HEK293 (cell line): ENCODE results near the gene DMRTA1.

Source experiments
- CTCF ChIA-PET: fragments of 350-600 bp; formaldehyde crosslinking; extraction: SDS; loops from one replicate; lab custom pipeline; 2021; ENCODE audit warnings: antibody characterized with exemption; lab: Yijun Ruan, JAX
- POLR2A ChIA-PET: fragments of 300-600 bp; formaldehyde crosslinking; extraction: SDS; loops from one replicate; lab custom pipeline; 2020; ENCODE audit warnings: antibody characterized with exemption, inconsistent platforms; lab: Yijun Ruan, JAX
- H3K27ac ChIP-seq: fragments of 200-500 bp; sonication (Bioruptor generic); 2 replicates; pipeline ENCODE4 v1.5.1; 2014; ENCODE audit warnings: low read depth, low read length, control low read depth, inconsistent platforms; ENCODE audit errors: extremely low read depth
- H3K36me3 ChIP-seq, 2 experiments: fragments of 200-500 bp in 1 of 2; sonication (Bioruptor generic) in 1 of 2; 1 replicate in 1 of 2; 2 replicates in 1 of 2; pipeline ENCODE4 v1.5.1; 2014 to 2017; ENCODE audit warnings: inconsistent platforms in 2 of 2, low read length in 2 of 2; ENCODE audit not compliant: control insufficient read depth in 2 of 2, insufficient read depth in 1 of 2
- H3K4me1 ChIP-seq: fragments of 200-500 bp; sonication (Bioruptor generic); 2 replicates; pipeline ENCODE4 v1.5.1; 2014; ENCODE audit warnings: mild to moderate bottlenecking, low read length, inconsistent platforms; ENCODE audit not compliant: control insufficient read depth, insufficient read depth
- H3K4me3 ChIP-seq: 2 replicates; pipeline ENCODE4 v1.5.1; 2011; ENCODE audit warnings: low read depth, mild to moderate bottlenecking, control low read depth, low read length, moderate library complexity
- H3K9me3 ChIP-seq: fragments of 200-500 bp; sonication (Bioruptor generic); 2 replicates; pipeline ENCODE4 v1.5.1; 2014; ENCODE audit warnings: low read depth, low read length, inconsistent platforms; ENCODE audit not compliant: control insufficient read depth, insufficient read depth
- GLIS2 ChIP-seq: fragments of 450-650 bp; formaldehyde crosslinking; IDR thresholded peaks from 2 replicates; pipeline ENCODE4 v1.5.1; 2016; ENCODE audit warnings: missing biosample characterization, missing genetic modification characterization
- HOXA7 ChIP-seq: sonication (generic); formaldehyde crosslinking; IDR thresholded peaks from 2 replicates; pipeline ENCODE4 v1.8.1; 2022; ENCODE audit warnings: missing genetic modification reagents, borderline replicate concordance
- IKZF3 ChIP-seq: fragments of 450-650 bp; IDR thresholded peaks from 2 replicates; pipeline ENCODE4 v1.5.0; 2018; ENCODE audit warnings: missing biosample characterization, mild to moderate bottlenecking, missing genetic modification characterization, moderate library complexity
- KLF1 ChIP-seq: fragments of 450-650 bp; formaldehyde crosslinking; IDR thresholded peaks from 2 replicates; pipeline ENCODE4 v1.5.1; 2016; ENCODE audit warnings: missing biosample characterization, missing genetic modification characterization
- PATZ1 ChIP-seq: fragments of 450-650 bp; formaldehyde crosslinking; IDR thresholded peaks from 2 replicates; pipeline ENCODE4 v1.5.1; 2016; ENCODE audit warnings: missing biosample characterization, missing genetic modification characterization
- SCRT1 ChIP-seq: fragments of 450-650 bp; formaldehyde crosslinking; IDR thresholded peaks from 2 replicates; pipeline ENCODE4 v1.5.1; 2016; ENCODE audit warnings: missing biosample characterization, missing genetic modification characterization, borderline replicate concordance
- SETDB1 ChIP-seq: IDR thresholded peaks from one replicate; pipeline ENCODE4 v1.6.1; 2017; ENCODE audit warnings: mild to moderate bottlenecking, low read length, moderate library complexity, mixed read lengths; ENCODE audit not compliant: insufficient read length
- ZBTB7A ChIP-seq: fragments of 450-650 bp; formaldehyde crosslinking; IDR thresholded peaks from 2 replicates; pipeline ENCODE4 v1.5.1; 2016; ENCODE audit warnings: low read depth, missing biosample characterization, missing genetic modification characterization
- ZIC2 ChIP-seq: fragments of 450-650 bp; formaldehyde crosslinking; IDR thresholded peaks from 2 replicates; pipeline ENCODE4 v1.5.1; 2016; ENCODE audit warnings: missing biosample characterization, missing genetic modification characterization
- ZNF114 ChIP-seq: fragments of 450-650 bp; formaldehyde crosslinking; IDR thresholded peaks from 2 replicates; pipeline ENCODE4 v1.5.0; 2017; ENCODE audit warnings: missing biosample characterization, missing genetic modification characterization
- ZNF175 ChIP-seq: fragments of 450-650 bp; formaldehyde crosslinking; IDR thresholded peaks from 2 replicates; pipeline ENCODE4 v1.5.1; 2016; ENCODE audit warnings: missing biosample characterization, missing genetic modification characterization
- ZNF221 ChIP-seq: fragments of 450-650 bp; formaldehyde crosslinking; IDR thresholded peaks from 2 replicates; pipeline ENCODE4 v1.5.1; 2017; ENCODE audit warnings: missing biosample characterization, missing genetic modification characterization, borderline replicate concordance
- ZNF449 ChIP-seq: fragments of 450-650 bp; formaldehyde crosslinking; IDR thresholded peaks from 2 replicates; pipeline ENCODE4 v1.5.1; 2017; ENCODE audit warnings: missing biosample characterization, mild to moderate bottlenecking, missing genetic modification characterization, moderate library complexity
- ZNF48 ChIP-seq: fragments of 450-650 bp; formaldehyde crosslinking; IDR thresholded peaks from 2 replicates; pipeline ENCODE4 v1.5.1; 2016; ENCODE audit warnings: missing biosample characterization, missing genetic modification characterization
- ZNF501 ChIP-seq: fragments of 450-650 bp; formaldehyde crosslinking; IDR thresholded peaks from 2 replicates; pipeline ENCODE4 v1.5.1; 2016; ENCODE audit warnings: missing biosample characterization, missing genetic modification characterization
- ZNF513 ChIP-seq: fragments of 450-650 bp; IDR thresholded peaks from 2 replicates; pipeline ENCODE4 v1.5.1; 2018; ENCODE audit warnings: missing biosample characterization, missing genetic modification characterization
- ZNF514 ChIP-seq: fragments of 450-650 bp; formaldehyde crosslinking; IDR thresholded peaks from 2 replicates; pipeline ENCODE4 v1.5.1; 2016; ENCODE audit warnings: missing biosample characterization, missing genetic modification characterization
- ZNF521 ChIP-seq: fragments of 450-650 bp; formaldehyde crosslinking; IDR thresholded peaks from 2 replicates; pipeline ENCODE4 v1.5.1; 2017; ENCODE audit warnings: missing biosample characterization, mild to moderate bottlenecking, missing genetic modification characterization
- ZNF585B ChIP-seq: fragments of 450-650 bp; formaldehyde crosslinking; IDR thresholded peaks from 2 replicates; pipeline ENCODE4 v1.5.1; 2016; ENCODE audit warnings: missing biosample characterization, missing genetic modification characterization
- ZNF670 ChIP-seq: fragments of 450-650 bp; formaldehyde crosslinking; IDR thresholded peaks from 2 replicates; pipeline ENCODE4 v1.5.1; 2016; ENCODE audit warnings: missing biosample characterization, missing genetic modification characterization, low read depth
- ZSCAN16 ChIP-seq: fragments of 450-650 bp; formaldehyde crosslinking; IDR thresholded peaks from 2 replicates; pipeline ENCODE4 v1.5.1; 2016; ENCODE audit warnings: missing biosample characterization, missing genetic modification characterization
- ZXDB ChIP-seq: fragments of 450-650 bp; formaldehyde crosslinking; IDR thresholded peaks from 2 replicates; pipeline ENCODE4 v1.5.1; 2016; ENCODE audit warnings: missing biosample characterization, missing genetic modification characterization

DMRTA1 gene

GRCh38 chr9:22454016-22454415 is 7.4 kb downstream of the DMRTA1 start:
- TF ChIP-seq SCRT1, result no peak
- no peak for TF ChIP-seq GLIS2
- TF ChIP-seq ZNF175 (tag by site-specific recombination), result no peak
- no peak for TF ChIP-seq ZSCAN16
- TF ChIP-seq SETDB1, result no peak
- TF ChIP-seq ZNF48, result no peak
- no peak for TF ChIP-seq KLF1 (tag by site-specific recombination)
- TF ChIP-seq ZNF521 (tag by site-specific recombination), result no peak
- no peak for TF ChIP-seq ZNF670 (tag by site-specific recombination)
- no peak for TF ChIP-seq PATZ1
- TF ChIP-seq ZNF221 (tag by site-specific recombination), result no peak
- TF ChIP-seq ZNF585B (tag by site-specific recombination), result no peak
- no peak for TF ChIP-seq ZNF449 (tag by site-specific recombination)
- no peak for TF ChIP-seq ZXDB (tag by site-specific recombination)
- no peak for TF ChIP-seq IKZF3 (tag by site-specific recombination)
- no peak for TF ChIP-seq ZNF114 (tag by site-specific recombination)
- no peak for TF ChIP-seq ZIC2 (tag by site-specific recombination)
- no peak for TF ChIP-seq ZNF501
- TF ChIP-seq ZNF513 (tag by site-specific recombination), result no peak
- TF ChIP-seq HOXA7, result no peak
- ChIA-PET POLR2A (no interaction called here), CTCF (interaction anchor here (1.0 to 7.4 kb wide), 3 partner anchors 15 to 146 kb away, joined by 3 to 60 read pairs (median 18); no protein-coding TSS in a partner anchor)
- Histone ChIP-seq H3K9me3 (no peaks in the 10 kb centered on the region), H3K4me1 (no peaks in the 10 kb centered on the region), H3K27ac (no peak overlapping the region), H3K36me3 (no peaks in the 10 kb centered on the region), H3K4me3 (no peak overlapping the region)

- ChIA-PET CTCF (interaction anchor here (0.9 to 7.4 kb wide), 4 partner anchors 14 to 402 kb away, joined by 3 to 60 read pairs (median 16); no protein-coding TSS in a partner anchor), POLR2A (no interaction called here)
Observed at GRCh38 chr9:22455181-22455580, 8.6 kb downstream of the DMRTA1 start.

More at GRCh38 chr9:22455181-22455580, 8.6 kb downstream of the DMRTA1 start:
- Histone ChIP-seq H3K9me3 (no peaks in the 10 kb centered on the region), H3K4me3 (no peak overlapping the region), H3K36me3 (no peaks in the 10 kb centered on the region), H3K4me1 (no peaks in the 10 kb centered on the region), H3K27ac (no peak overlapping the region)
- TF ChIP-seq ZBTB7A (no peak), ZNF514 (tag by site-specific recombination) (no peak)
